ENCODE data around the gene RAD51D.
"Not testable (repeated sequence)": the region's sequence is repeated elsewhere in the genome, so short reads cannot be mapped to it uniquely, and the experiment has no call there.

RAD51D gene

DNA sequence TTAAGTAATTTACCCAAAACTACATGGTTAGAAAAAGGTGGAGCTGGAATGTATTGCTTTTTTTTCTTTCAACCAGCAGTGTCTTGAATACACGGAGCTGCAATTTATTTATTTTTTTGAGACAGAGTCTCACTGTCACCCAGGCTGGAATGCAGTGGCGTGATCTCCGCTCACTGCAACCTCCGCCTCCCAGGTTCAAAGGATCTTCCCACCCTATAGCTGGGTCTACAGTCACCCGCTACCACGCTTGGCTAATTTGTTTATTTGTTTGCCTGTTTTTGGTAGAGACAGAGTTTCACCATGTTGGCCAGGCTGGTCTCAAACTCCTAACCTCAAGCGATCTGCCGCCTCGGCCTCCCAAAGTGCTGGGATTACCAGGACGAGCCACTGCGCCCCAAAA lies 29.0 kb downstream of the RAD51D start:
- not testable (repeated sequence) for DNase-seq (ENCODE audit: low read depth)

DNA sequence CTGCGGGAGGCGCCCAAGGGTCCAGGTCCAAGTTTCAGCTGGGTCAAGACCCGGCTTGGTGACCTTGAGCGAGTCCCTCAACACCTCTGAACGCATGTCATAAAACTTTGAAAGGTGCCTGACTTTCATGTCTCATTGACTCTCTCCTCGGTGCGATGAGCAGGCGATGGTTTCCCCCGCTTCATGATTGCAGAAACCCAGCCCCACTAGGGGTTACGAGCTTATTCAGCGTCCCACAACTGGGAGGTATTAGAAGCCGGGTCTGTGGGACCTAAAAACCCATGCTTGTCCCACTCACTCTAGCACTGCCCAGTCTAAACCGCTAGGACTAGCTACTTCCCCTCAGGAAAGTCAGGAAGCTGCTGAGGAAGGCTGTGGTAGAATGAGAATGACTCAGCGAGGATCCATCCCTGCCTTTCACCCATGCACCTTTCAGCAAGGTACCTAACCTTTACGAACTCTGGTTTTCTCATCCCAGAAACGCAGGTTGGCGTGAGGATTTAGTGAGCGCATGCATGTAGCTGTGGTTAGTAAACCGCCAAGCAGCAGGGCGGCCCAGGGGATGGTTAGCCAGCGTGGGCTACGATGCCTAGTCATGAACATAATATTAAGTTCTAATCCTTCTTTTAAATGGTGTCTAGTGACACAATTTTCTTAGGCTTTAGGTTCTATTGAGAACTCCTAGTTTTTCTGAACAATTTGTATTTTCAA lies 29.9 kb downstream of the RAD51D start:
- DNase-seq (ENCODE audit: low read depth): no peak

DNA sequence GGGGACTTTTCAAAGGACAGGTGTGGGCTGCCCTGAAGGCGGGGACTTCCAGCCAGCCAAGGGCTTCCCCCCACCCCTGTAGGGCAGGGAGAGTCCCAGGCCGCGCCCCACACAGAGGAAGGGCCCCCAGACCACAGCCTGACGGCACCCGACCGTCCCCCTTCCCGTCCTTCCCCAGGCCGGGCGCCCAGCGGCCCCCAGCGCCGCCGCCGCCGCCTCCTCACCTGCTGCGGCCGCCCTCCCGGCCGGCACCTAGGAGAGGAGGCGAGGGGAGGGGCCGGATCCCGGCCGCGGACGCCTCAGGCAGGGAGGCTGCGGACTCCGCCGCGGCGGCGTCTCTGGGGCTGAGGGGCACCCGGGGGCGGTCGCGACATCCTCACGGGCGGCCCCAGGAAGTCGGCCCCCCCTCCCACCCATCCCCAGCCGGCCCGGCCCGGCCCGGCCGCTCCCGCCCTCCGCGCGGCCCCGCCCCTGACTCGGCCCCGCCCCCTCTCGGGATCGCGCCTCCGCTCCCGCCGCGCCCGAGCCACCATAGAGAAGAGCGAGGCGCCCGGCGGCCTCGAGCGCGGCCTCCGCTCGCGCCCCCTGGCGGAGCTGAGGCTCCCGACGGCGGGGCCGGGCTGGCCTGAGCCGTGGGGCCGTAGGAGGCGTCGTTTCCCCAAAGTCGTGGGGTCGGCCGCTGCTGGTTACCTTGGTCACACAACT lies 30.6 kb downstream of the RAD51D start:
- peak; percentile 62 for DNase-seq (ENCODE audit: low read depth)

GRCh38 chr17:35088356-35088880 lies 31.2 kb downstream of the RAD51D start:
- no peak for DNase-seq (ENCODE audit: low read depth)

DNA sequence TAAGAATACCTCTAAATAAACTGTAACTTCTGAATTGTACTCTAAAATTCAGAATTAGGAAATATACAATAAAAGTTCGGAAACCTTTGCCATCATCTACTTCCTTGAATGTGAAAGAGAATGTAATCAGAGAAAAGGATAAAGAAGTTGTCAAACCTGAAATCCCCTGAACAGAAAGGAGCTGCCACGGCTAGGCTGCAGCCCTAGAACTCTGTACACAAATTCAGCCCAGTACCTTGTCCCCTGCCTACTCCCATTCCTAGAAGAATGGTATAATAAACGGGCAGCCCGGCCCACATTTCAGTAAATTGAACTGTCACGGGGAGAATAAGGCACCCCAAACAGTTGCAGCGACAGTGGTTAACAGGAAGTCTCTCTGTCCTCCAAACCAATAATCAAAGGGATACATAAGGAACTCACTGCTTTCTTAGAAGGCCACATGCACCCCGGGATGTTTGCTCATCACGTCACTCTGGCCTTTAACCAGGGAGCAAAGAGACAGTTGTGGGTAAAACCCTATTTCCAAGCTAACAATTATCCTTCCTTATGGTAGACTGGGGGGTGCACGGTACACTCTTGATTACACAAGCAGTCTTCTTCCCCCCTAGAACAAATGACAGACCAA lies 31.8 kb downstream of the RAD51D start:
- DNase-seq (ENCODE audit: low read depth): no peak

- DNase-seq (ENCODE audit: low read depth): no peak
Observed at GRCh38 chr17:35086931-35087573, 32.6 kb downstream of the RAD51D start.

DNA sequence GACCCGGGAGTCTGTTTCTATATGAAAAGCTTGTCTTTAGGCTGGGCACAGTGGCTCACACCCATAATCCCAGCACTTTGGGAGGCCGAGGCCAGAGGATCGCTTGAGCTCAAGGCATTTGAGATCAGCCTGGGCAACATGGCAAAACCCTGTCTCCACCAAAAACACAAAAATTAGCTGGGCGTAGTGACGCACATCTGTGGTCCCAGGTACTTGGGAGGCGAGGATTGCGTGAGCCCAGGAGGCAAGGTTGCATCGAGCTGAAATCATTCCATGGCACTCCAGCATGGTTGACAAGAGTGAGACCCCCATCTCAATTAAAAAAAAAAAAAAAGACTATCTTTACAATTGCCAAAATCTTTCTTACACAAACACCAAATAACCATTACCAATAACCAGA lies 33.5 kb downstream of the RAD51D start:
- DNase-seq (ENCODE audit: low read depth): no peak

DNA sequence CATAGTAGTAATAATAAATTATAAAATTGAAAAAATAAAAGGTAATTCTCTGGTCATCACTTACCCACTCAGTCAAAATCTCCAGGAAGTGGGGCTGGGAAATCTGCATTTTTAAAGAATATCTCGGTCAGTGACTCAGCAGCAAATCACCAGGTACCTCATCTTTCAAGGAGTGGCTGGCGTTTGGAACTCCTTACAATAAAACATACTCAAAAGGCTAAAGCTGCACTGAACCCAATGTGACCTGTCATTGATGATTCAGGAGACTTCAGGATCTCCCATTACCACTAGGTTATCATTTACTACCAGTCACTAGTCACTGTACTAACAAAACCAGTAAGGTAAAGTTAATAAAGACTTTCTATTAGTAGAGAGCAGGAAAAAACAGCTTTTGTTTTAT lies 34.7 kb downstream of the RAD51D start:
- DNase-seq (ENCODE audit: low read depth): no peak

GRCh38 chr17:35083071-35083470 lies 36.6 kb downstream of the RAD51D start:
- DNase-seq (ENCODE audit: low read depth): no peak

GRCh38 chr17:35082073-35082657 lies 37.5 kb downstream of the RAD51D start:
- peak; percentile 58 for DNase-seq (ENCODE audit: low read depth)

GRCh38 chr17:35081638-35082037 lies 38.0 kb downstream of the RAD51D start:
- no peak for DNase-seq (ENCODE audit: low read depth)

GRCh38 chr17:35080536-35080935 lies 39.1 kb downstream of the RAD51D start:
- no peak for DNase-seq (ENCODE audit: low read depth)

DNA sequence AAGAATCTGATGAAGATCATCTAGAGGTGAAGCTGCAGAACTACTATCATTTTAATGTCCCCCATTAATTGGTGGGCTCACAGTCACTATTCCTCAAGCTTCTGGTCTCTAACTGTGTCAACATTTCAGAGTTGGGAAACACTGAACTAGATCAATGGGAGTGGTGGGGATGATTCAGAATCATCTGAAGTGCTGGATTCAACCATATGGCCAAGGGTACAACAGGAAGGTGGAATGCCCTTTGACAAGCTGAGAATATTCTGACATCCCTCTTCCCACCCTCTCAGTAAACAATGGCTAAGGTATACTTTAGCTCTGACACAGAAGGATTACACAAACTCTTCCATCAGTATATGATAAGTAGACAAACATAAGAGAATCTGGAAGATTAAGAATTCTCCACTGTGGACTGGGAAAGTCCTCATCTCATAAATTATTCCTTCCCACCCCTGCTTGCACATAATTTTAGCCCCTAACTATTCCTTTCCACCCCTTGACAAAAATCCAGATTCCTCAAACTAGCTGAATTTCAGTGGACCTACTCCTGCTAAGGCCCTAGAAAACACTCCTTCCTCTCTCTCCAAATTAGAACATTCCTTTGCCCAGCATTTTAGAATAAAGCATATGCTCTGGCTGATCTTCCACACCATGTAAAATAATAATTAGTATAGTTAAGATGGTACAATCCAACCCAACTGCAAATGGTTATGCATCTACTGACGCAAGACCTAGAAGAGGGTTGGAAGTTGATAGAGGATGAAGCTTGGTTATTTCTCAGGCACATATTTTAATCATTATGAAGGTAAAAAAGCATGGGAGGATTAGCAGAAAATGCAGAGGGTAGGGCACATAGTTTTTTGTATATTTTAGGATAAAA lies 39.9 kb downstream of the RAD51D start:
- DNase-seq (ENCODE audit: low read depth): no peak

DNA sequence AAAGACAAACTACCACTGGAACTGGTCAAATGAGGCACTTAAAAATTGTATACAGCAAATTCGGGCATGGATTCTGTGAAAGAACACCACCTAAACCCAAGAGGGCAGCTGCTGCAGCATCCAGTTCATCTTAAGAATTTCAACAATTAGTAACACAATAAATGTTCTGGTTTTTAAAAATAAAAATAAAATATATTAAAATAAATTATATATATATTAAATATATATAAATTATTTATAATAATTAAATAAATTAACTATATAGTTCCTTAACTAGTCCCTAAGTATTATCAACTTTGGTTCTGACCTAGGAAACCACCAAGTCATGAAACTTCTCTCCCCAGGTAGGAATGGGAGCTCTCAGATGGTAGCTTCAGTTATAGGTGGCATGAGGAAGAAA lies 42.8 kb downstream of the RAD51D start:
- DNase-seq (ENCODE audit: low read depth): no peak

DNA sequence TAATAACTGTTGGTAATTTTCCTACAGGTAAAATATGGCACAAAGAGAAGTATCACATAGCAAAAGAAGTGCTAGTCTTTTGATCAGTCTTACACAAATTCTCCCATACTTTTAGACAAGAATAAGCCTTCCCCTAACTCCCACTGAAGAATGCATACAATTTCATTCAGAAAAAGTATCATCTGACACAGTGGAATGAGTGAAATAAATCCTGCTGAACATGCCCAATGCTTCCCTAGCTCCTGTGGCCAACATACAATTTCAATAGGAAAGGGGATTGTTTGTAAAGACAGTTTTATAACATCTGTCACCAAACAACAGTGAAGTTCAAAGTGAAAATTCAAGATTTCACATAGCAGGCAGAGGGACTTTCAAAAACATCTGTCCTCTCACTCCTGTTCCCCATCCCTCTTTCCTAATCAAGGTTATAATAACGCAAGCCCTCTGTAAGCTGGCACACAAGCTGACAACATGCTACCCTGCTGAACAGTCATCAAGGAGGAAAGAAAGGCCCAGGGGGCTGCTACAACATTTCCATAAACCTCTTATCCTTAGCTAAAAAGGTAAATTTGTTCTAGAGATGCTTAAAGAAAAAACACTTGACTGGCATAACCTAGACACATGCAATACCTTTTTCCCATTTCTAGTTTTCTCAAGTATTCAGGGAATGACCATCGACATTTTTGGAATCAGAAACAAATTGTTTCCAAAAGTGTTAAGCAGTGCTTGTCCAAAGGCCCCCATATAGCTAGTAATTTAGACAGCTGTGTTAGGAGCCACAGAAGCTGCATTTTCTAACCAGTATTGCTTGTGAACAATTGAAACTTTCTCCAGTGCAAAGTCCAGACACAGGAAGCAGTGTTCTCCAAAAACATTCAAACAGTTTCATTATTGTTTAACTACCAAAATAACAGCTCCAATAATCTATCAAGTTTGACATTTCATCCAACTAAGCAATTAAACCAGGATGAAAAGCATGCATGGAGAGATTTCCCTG lies 44.7 kb downstream of the RAD51D start:
- no peak for DNase-seq (ENCODE audit: low read depth)

- DNase-seq (ENCODE audit: low read depth): no peak
Observed at GRCh38 chr17:35073991-35074627, 45.6 kb downstream of the RAD51D start.

DNA sequence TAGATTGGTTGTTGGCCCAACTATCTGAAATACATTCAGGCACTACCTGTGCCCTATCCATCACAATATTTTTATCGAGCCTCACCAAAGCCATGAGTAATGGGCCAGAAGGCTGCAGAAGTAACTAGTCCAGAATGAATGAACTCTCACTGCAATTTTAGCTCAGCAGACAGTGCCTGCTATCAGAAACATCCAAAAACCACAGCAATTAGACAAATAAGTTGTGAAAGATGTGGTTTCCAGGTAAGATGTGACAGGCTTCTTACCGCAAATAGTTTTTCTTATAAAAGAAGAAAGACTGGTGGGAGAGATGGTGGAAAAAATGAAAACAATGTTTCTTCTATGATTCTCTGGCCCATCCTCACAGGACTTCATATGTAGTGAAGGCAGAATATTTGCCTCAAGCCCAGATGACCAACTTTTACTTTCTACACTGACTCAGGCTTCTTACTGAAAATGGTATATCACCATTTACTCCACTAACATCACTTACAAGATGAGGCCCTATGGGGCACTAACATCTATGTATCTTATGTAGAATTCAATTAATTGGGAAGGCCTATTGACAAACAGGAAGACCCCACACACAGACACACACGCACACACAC lies 46.4 kb downstream of the RAD51D start:
- no peak for DNase-seq (ENCODE audit: low read depth)

DNA sequence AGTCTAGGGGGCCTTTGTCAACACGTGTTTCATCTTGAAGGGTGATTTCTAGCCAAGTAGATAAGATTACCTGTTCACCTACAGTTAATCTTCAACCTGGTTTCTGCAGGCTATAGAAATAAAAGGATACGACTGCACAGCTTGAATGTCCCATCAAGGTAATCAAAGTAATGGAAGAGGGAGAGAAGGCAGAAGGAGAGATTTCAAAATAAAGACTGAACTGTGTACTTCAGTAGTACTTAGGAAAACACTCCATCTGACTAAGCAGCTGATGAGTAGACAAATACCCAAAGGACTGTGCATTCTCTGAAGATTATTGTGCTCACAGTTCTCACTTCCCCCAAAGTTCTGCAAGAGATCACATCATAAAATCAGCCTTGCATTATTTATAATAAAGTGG lies 50.3 kb downstream of the RAD51D start:
- no peak for DNase-seq (ENCODE audit: low read depth)

DNA sequence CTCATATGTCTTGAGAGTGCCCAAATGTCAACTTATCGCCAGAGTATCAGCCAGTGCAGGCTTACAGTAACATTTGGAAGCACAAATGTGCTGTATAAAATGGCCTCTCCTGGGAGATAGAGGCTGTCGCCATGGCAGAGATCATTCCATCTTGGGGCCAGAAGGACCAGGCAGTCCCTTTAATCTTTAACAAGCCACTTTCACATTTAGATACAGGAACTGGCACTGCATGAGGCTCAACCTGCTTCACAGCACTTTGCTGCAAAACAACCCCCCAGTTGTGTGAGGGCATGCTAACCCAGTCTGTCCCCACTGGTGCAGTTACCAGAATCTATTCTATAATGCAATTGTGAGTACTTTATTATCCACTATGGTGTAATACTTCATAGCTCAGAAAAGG lies 51.4 kb downstream of the RAD51D start:
- no peak for DNase-seq (ENCODE audit: low read depth)
